Ishikawa (cell line): Measurements from ENCODE around the gene ABCA1.

Experiments
- FOXM1 ChIP-seq: IDR thresholded peaks from 2 replicates; pipeline ENCODE4 v1.6.1; 2012; ENCODE audit warnings: low read depth, borderline replicate concordance
- REST ChIP-seq: IDR thresholded peaks from 2 replicates; pipeline ENCODE4 v1.6.1; 2012; ENCODE audit warnings: low read depth, mild to moderate bottlenecking
- TEAD4 ChIP-seq: IDR thresholded peaks from 2 replicates; pipeline ENCODE4 v1.6.1; 2012
- YY1 ChIP-seq: IDR thresholded peaks from 2 replicates; pipeline ENCODE4 v1.6.1; 2012; ENCODE audit warnings: low read depth
- TF ChIP-seq, protein P1 (sequence below): IDR thresholded peaks from 2 replicates; pipeline ENCODE4 v1.6.1; 2012

DNA sequence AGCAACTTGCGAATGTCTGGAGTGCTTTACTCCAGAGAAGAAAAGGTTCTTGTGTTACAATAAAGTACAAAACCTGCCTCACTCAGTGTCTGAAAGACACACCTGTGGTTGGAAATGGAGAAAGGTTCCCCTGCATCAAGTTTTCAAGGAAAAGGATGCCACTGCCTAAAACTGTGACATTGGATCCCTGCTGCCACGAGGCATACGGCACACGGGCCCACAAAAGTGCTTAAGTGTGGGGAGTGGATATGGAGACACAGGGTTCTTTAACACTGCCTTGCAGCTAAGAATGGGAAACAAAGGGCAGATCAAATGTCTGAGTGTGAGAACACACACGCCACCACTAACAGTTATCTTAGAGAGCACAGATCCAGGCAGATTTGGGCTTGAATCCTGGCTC lies 89.0 kb downstream of the ABCA1 start:
- TF ChIP-seq TEAD4 (no peak), FOXM1 (no peak), YY1 (no peak), REST (no peak)
- TF ChIP-seq, protein P1, sequence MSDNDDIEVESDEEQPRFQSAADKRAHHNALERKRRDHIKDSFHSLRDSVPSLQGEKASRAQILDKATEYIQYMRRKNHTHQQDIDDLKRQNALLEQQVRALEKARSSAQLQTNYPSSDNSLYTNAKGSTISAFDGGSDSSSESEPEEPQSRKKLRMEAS = no peak
